Epithelial cell of umbilical artery (primary cell): ENCODE measurements around the gene UHRF2. TPM values are rescaled to one million over a fixed set of nuclear protein-coding genes. Genes with fewer than 3 reads are reported as not detected.

Experiments used
- total RNA-seq: library from RNA; depleted of rRNA; stranded (reverse); fragments of >200 nt; gene quantifications from 2 replicates; pipeline ENCODE4 v1.2.3, GENCODE V29; 2014

The UHRF2 gene
- 106 and 133 TPM in 2 replicates for total RNA-seq

GRCh38 chr9:6412487-6413364 is at the start of gene UHRF2:
TSS of gene UHRF2 (plus strand) at chr9:6413199. CDS start at chr9:6413491, 292 bp downstream.

Other genes with a start within 250 kb of the UHRF2 start
- gene IL33, start 197.4 kb upstream of the UHRF2 start, total RNA-seq = 72.0 and 78.3 TPM in 2 replicates
- gene TPD52L3, start 84.8 kb upstream of the UHRF2 start, total RNA-seq = not detected in 2 replicates
- gene GLDC, start 232.5 kb downstream of the UHRF2 start, total RNA-seq = 2.3 and 6.4 TPM in 2 replicates